ENCODE results near the gene MLEC. TPM values are rescaled to one million over a fixed set of nuclear protein-coding genes. Genes with fewer than 3 reads are reported as not detected.

The MLEC gene
- total and polyA plus RNA-seq, 2 of the 13 experiments (the other 11 are each of a cell fraction or from before 2014, with no cell fraction given) = 49.8 to 156 TPM

GRCh38 chr12:120687578-120688289 is 785 bp downstream of the MLEC start (continued):
- TF ChIP-seq ZBTB25 (CRISPR knock-in tag; IDR thresholded peaks at IDR 0.05) (no peak), ZNF564 (CRISPR knock-in tag; IDR thresholded peaks at IDR 0.05) (no peak), ELF3 (CRISPR knock-in tag; IDR thresholded peaks at IDR 0.05) (no peak), ATF1 (CRISPR knock-in tag; IDR thresholded peaks at IDR 0.05) (no peak), ZNF501 (CRISPR knock-in tag; IDR thresholded peaks at IDR 0.05) (no peak), ZNF34 (CRISPR knock-in tag; IDR thresholded peaks at IDR 0.05; ENCODE audit: borderline replicate concordance) (no peak), TFE3 (CRISPR knock-in tag; IDR thresholded peaks at IDR 0.05) (no peak), SALL1 (CRISPR knock-in tag; IDR thresholded peaks at IDR 0.05) (0 out of 2 replicates have a peak, but pooled peaks have one; percentile 17), ZNF660 (CRISPR knock-in tag; IDR thresholded peaks at IDR 0.05; ENCODE audit: borderline replicate concordance, low read depth) (no peak), EP300 (IDR thresholded peaks at IDR 0.05; ENCODE audit: low read depth in 2 of 2, low read length in 2 of 2) (peak in 1 of 2 experiments; percentile 2; a peak in 1 of 4 replicates), EP300 (CRISPR knock-in tag; IDR thresholded peaks at IDR 0.05; ENCODE audit: borderline replicate concordance) (no peak), HIC2 (CRISPR knock-in tag; IDR thresholded peaks at IDR 0.05; ENCODE audit: low read depth) (no peak), ZNF362 (CRISPR knock-in tag; IDR thresholded peaks at IDR 0.05; ENCODE audit: borderline replicate concordance) (no peak), ZFP36L1 (CRISPR knock-in tag; IDR thresholded peaks at IDR 0.05) (no peak), ZNF207 (IDR thresholded peaks at IDR 0.05; ENCODE audit: borderline replicate concordance) (no peak)
